Panc1 (cell line): ENCODE measurements around the gene INPP5F. TPM values are rescaled to one million over a fixed set of nuclear protein-coding genes. Genes with fewer than 3 reads are reported as not detected.
A peak's percentile ranks its signal among the peaks of the same experiment; 100 is the strongest.

Source experiments
- ATAC-seq: fragments of 200-7000 bp; cut with Tn5 transposase; 2 replicates; pipeline ENCODE4 v1.9.1; 2020; ENCODE audit warnings: mild to moderate bottlenecking, moderate library complexity
- BruUV-seq: library from RNA; stranded (reverse); fragments of 400-500 nt; replicated peaks from 2 replicates; lab custom pipeline; 2021; lab: Mats Ljungman, UMichigan
- CTCF ChIA-PET: fragments of 300-600 bp; sonication (Branson Sonifier 250); formaldehyde crosslinking; loops from one replicate; lab custom pipeline; 2022; ENCODE audit warnings: antibody characterized with exemption; lab: Charles Lee
- POLR2A ChIA-PET: fragments of 300-600 bp; sonication (Branson Sonifier 250); formaldehyde crosslinking; loops from one replicate; lab custom pipeline; 2022; ENCODE audit warnings: antibody characterized with exemption; lab: Charles Lee
- DNase-seq: peaks from one replicate; pipeline ENCODE4 v3.0.0-alpha.2; 2010; ENCODE audit warnings: low read depth, low spot score
- H3K27ac ChIP-seq: 2 replicates; pipeline ENCODE4 v1.5.1; 2011; ENCODE audit warnings: mild to moderate bottlenecking, low read length, inconsistent platforms
- H3K27me3 ChIP-seq: fragments of 200-500 bp; sonication (Bioruptor generic); 2 replicates; pipeline ENCODE4 v1.6.0; 2014; ENCODE audit warnings: low read length, inconsistent platforms; ENCODE audit not compliant: control insufficient read depth, insufficient read depth
- H3K36me3 ChIP-seq: fragments of 200-500 bp; sonication (Bioruptor generic); 2 replicates; pipeline ENCODE4 v1.5.1; 2014; ENCODE audit warnings: inconsistent platforms, mild to moderate bottlenecking, low read length, moderate library complexity; ENCODE audit not compliant: control insufficient read depth, insufficient read depth
- H3K4me1 ChIP-seq: 2 replicates; pipeline ENCODE4 v1.5.1; 2011; ENCODE audit warnings: inconsistent platforms, mild to moderate bottlenecking, low read length, moderate library complexity; ENCODE audit not compliant: control insufficient read depth, insufficient read depth
- H3K4me3 ChIP-seq, 2 experiments: 2 replicates each; pipeline ENCODE4 v1.5.1; 2011 to 2012; ENCODE audit warnings: low read depth in 2 of 2, low read length in 2 of 2, mild to moderate bottlenecking in 2 of 2, inconsistent platforms in 1 of 2, moderate library complexity in 1 of 2
- H3K9me3 ChIP-seq: fragments of 200-500 bp; sonication (Bioruptor generic); 2 replicates; pipeline ENCODE4 v1.5.1; 2014; ENCODE audit warnings: low read depth, mild to moderate bottlenecking, inconsistent platforms, low read length, moderate library complexity; ENCODE audit not compliant: control insufficient read depth, insufficient read depth
- POLR2AphosphoS5 ChIP-seq: IDR thresholded peaks from 2 replicates; pipeline ENCODE4 v1.6.1; 2012; ENCODE audit warnings: mild to moderate bottlenecking, low read depth, low read length, moderate library complexity
- SIN3A ChIP-seq: IDR thresholded peaks from 2 replicates; pipeline ENCODE4 v1.6.1; 2012; ENCODE audit warnings: low read depth, mild to moderate bottlenecking, low read length, moderate library complexity, borderline replicate concordance; ENCODE audit not compliant: insufficient read depth
- TCF7L2 ChIP-seq: IDR thresholded peaks from 2 replicates; pipeline ENCODE4 v1.6.1; 2011; ENCODE audit warnings: mild to moderate bottlenecking, low read depth, low read length, inconsistent platforms
- in situ Hi-C: cut with HindIII; loops from 2 replicates; pipeline ENCODE4 v1.10.0; 2016; ENCODE audit warnings: low sequenced_read_pairs, low pct_unique_long_range_greater_than_20kb
- intact Hi-C: fragments of 100-400 bp; cut with micrococcal nuclease; formaldehyde crosslinking; loops from one replicate; pipeline ENCODE4 v1.10.0; 2022; ENCODE audit not compliant: unreplicated experiment
- total RNA-seq: library from RNA; stranded (reverse); gene quantifications from one replicate; pipeline ENCODE4 v1.2.1, GENCODE V29; 2021; ENCODE audit not compliant: unreplicated experiment
- TF ChIP-seq, protein P1 (sequence below), 2 experiments: IDR thresholded peaks; 2 replicates each; pipeline ENCODE4 v1.6.1; 2011 to 2012; ENCODE audit warnings: low read depth in 2 of 2, control low read depth in 1 of 2, low read length in 1 of 2, mild to moderate bottlenecking in 1 of 2, moderate library complexity in 1 of 2; ENCODE audit not compliant: insufficient read depth in 1 of 2
- TF ChIP-seq, protein P2 (sequence below): fragments of 450-650 bp; IDR thresholded peaks from 2 replicates; pipeline ENCODE4 v1.5.1; 2017; ENCODE audit warnings: mild to moderate bottlenecking

Gene INPP5F
- total RNA-seq, 1 experiment from 2014 or later = 26.7 TPM

DNA sequence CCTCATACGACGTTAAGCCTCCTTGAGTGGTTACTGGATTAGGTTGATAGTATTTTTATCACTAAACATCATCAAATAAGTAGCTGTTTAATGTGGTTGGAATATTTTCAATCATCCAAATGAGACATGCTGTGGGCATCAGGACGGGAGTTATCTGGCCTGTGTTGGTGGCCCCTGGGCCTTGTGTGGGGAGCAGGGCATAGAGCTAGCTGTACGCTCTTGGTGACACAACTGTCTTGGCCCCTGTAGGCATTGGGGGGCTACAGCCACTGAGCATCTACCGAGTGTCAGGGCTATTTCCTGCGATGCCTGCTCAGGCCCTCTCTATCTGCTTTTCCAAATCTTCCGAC is 46.4 kb upstream of the INPP5F start:
- in situ Hi-C loops = no loop called here
- intact Hi-C loops = no loop called here
- no peak for TF ChIP-seq SIN3A
- TF ChIP-seq POLR2AphosphoS5 = peak; percentile 66
- H3K4me1 ChIP-seq = peaks cover 71% of the 10 kb centered on the region
- DNase-seq = no peak
- H3K27me3 ChIP-seq = no peaks in the 10 kb centered on the region
- H3K27ac ChIP-seq = peak overlapping the region; percentile 87
- BruUV-seq = no TSS peak
- no peak overlapping the region for H3K4me3 ChIP-seq
- H3K9me3 ChIP-seq = no peaks in the 10 kb centered on the region
- POLR2A ChIA-PET = no interaction called here
- ATAC-seq = peak; percentile 11; the same call in 1 of the 2 replicates
- CTCF ChIA-PET = no interaction called here
- peaks cover 13% of the 10 kb centered on the region for H3K36me3 ChIP-seq

DNA sequence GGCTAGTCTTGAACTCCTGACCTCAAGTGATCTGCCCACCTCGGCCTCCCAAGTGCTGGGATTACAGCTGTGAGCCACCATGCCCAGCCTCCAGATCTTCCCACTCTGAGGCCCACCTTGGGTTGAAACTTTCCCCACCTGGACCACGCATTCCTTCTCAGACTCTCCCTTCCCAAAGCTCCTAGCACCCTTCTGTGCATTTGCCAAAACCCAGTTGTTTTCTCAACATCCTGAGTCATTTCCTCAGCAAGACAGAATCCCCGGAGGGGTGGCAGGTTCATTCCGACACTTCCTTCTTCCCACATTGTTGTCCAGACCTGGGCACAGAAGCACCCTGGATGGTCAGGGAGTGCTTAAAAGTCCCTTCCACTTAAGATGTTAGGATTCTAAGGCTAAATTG is 45.8 kb upstream of the INPP5F start:
- POLR2A ChIA-PET = interaction anchor here (0.6 to 1.2 kb wide), 3 partner anchors 8 to 81 kb away, joined by 3 read pairs; no protein-coding TSS in a partner anchor
- intact Hi-C loops (no loop called here), in situ Hi-C loops (no loop called here)
- ATAC-seq = peak; percentile 77
- Histone ChIP-seq H3K27me3 (no peaks in the 10 kb centered on the region), H3K9me3 (no peaks in the 10 kb centered on the region), H3K4me3 (0 out of 4 replicates have a peak overlapping the region, but pooled peaks of 1 of the 2 experiments have one; percentile 0), H3K4me1 (peaks cover 67% of the 10 kb centered on the region), H3K27ac (peak overlapping the region; percentile 87), H3K36me3 (peaks cover 13% of the 10 kb centered on the region)
- CTCF ChIA-PET = no interaction called here
- no peak for DNase-seq
- 0 out of 2 replicates have a peak, but pooled peaks have one; percentile 21 for TF ChIP-seq SIN3A
- no peak for TF ChIP-seq TCF7L2
- BruUV-seq = no TSS peak

DNA sequence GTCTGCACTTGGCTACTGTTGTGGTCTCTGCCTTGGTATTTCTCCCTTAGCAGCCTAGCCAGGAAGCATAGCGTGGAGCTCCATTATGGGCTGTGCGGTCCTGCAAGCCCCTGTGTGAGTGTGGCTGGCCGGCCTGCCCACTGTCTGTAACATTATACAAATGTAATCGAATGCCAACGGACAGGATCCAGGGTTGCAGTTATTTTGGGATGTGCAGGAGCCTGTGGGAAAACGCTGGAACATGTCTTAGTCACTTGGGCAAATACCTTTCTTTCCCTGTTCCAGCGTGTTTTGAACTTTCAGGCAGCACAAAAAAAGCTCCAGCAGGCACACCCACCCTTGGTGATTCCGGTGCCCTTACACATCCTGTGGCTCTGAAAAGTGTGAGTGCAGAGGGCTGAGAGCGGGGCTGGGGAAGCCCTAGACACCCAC is 45.2 kb upstream of the INPP5F start:
- H3K36me3 ChIP-seq = peaks cover 13% of the 10 kb centered on the region
- ChIA-PET POLR2A (interaction anchor here (0.6 to 1.2 kb wide), 4 partner anchors 9 to 191 kb away, joined by 3 read pairs; no protein-coding TSS in a partner anchor), CTCF (no interaction called here)
- H3K9me3 ChIP-seq = no peaks in the 10 kb centered on the region
- ATAC-seq = peak; percentile 37
- peak overlapping the region in 1 of 2 experiments; percentile 17; a peak in 1 of 4 replicates for H3K4me3 ChIP-seq
- no TSS peak for BruUV-seq
- TF ChIP-seq, protein P1, sequence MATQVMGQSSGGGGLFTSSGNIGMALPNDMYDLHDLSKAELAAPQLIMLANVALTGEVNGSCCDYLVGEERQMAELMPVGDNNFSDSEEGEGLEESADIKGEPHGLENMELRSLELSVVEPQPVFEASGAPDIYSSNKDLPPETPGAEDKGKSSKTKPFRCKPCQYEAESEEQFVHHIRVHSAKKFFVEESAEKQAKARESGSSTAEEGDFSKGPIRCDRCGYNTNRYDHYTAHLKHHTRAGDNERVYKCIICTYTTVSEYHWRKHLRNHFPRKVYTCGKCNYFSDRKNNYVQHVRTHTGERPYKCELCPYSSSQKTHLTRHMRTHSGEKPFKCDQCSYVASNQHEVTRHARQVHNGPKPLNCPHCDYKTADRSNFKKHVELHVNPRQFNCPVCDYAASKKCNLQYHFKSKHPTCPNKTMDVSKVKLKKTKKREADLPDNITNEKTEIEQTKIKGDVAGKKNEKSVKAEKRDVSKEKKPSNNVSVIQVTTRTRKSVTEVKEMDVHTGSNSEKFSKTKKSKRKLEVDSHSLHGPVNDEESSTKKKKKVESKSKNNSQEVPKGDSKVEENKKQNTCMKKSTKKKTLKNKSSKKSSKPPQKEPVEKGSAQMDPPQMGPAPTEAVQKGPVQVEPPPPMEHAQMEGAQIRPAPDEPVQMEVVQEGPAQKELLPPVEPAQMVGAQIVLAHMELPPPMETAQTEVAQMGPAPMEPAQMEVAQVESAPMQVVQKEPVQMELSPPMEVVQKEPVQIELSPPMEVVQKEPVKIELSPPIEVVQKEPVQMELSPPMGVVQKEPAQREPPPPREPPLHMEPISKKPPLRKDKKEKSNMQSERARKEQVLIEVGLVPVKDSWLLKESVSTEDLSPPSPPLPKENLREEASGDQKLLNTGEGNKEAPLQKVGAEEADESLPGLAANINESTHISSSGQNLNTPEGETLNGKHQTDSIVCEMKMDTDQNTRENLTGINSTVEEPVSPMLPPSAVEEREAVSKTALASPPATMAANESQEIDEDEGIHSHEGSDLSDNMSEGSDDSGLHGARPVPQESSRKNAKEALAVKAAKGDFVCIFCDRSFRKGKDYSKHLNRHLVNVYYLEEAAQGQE (IDR thresholded peaks at IDR 0.05; ENCODE audit: insufficient read depth in 1 of 2, low read depth in 2 of 2, low read length in 1 of 2) = no peak
- TF ChIP-seq POLR2AphosphoS5 (no peak), SIN3A (0 out of 2 replicates have a peak, but pooled peaks have one; percentile 6)
- TF ChIP-seq, protein P2, sequence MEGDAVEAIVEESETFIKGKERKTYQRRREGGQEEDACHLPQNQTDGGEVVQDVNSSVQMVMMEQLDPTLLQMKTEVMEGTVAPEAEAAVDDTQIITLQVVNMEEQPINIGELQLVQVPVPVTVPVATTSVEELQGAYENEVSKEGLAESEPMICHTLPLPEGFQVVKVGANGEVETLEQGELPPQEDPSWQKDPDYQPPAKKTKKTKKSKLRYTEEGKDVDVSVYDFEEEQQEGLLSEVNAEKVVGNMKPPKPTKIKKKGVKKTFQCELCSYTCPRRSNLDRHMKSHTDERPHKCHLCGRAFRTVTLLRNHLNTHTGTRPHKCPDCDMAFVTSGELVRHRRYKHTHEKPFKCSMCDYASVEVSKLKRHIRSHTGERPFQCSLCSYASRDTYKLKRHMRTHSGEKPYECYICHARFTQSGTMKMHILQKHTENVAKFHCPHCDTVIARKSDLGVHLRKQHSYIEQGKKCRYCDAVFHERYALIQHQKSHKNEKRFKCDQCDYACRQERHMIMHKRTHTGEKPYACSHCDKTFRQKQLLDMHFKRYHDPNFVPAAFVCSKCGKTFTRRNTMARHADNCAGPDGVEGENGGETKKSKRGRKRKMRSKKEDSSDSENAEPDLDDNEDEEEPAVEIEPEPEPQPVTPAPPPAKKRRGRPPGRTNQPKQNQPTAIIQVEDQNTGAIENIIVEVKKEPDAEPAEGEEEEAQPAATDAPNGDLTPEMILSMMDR = no peak
- H3K4me1 ChIP-seq = peaks cover 65% of the 10 kb centered on the region
- intact Hi-C loops (no loop called here), in situ Hi-C loops (no loop called here)
- H3K27me3 ChIP-seq = no peaks in the 10 kb centered on the region
- DNase-seq = no peak
- H3K27ac ChIP-seq = peak overlapping the region; percentile 87
